HG03520 (cell line): Measurements from ENCODE around the gene CASKIN1.
A peak's percentile ranks its signal among the peaks of the same experiment; 100 is the strongest.

Source experiments
- ATAC-seq: cut with Tn5 transposase; IDR thresholded peaks from one replicate; pipeline ENCODE4 v1.9.1; 2021; ENCODE audit warnings: mild to moderate bottlenecking, moderate library complexity; ENCODE audit not compliant: unreplicated experiment

The CASKIN1 gene

DNA sequence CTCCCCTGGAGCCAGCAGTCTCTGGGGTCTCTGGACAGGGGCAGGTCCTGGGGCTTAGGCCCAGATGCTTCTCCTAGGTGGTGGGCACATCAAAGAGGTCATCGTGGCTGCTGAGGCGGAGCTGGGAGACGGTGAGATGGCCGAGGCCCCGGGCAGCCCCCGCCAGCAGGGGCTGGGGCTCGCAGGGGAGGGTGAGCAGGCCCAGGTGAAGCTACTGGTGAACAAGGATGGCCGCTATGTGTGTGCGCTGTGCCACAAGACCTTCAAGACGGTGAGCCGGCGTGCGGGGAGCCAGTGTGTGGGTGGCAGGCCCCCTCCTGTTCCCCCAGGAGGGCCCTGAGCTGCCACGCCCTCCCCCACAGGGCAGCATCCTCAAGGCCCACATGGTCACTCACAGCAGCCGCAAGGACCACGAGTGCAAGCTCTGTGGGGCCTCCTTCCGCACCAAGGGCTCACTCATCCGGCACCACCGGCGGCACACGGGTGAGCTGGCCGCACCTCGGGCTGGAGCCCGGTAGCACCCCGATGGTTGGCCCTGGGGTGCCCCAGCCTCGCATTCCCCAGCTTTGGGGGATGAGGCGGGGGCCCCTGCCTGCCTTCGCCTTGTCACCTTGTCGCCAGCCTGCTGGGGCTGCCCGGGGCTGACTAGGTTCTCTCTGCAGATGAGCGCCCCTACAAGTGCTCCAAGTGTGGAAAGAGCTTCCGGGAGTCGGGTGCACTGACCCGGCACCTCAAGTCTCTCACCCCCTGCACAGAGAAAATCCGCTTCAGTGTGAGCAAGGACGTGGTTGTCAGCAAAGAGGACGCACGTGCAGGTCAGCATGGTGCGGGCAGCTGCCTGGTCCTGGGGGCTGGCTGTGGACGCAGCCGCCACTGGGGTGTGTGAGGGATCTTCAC is 35.9 kb upstream of the CASKIN1 start:
- no peak for ATAC-seq

DNA sequence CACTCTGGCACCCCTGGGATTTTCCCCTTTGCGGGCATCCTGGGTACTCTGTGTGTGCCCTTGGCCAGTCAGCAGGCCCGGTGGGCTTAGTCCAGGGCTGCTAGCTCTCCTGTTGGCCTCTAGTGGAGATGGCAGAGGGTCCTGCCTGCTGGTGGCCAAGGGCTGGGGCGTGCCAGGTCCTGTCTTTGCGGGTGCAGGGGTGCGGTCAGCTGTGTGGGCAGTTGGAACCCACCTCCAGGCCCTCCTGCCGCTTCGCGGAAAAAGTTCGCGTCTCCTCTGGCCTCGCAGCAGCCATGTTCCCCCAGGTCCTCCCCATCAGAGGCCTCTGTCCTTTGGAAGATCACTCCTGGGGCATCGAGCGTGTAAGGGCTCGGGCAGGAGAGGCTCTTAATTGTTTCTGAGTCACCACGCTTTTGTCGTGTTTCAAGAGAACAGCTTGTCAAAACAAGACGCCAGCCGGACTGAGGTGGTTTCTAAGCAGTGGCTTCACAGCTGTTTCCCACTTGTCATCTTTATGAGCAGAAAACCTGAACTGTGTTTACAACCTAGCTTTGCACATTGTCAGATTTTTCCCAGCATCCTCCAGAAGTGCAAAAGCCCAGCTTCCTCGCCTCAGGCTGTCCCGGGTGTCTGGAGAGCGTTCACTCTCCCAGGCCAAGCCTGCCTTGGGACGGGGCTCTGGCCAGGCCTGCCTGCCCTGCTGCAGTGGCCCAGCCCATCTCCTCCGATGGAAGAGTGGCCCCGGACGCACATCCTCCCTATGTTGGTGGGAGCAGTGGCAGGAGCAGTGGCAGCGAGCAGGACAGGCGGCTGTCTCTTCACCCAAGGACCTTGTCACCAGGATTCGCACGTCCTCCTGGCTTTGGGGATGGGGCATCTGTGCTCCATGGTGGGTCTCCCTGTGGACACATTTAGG is 34.9 kb upstream of the CASKIN1 start:
- no peak for ATAC-seq

DNA sequence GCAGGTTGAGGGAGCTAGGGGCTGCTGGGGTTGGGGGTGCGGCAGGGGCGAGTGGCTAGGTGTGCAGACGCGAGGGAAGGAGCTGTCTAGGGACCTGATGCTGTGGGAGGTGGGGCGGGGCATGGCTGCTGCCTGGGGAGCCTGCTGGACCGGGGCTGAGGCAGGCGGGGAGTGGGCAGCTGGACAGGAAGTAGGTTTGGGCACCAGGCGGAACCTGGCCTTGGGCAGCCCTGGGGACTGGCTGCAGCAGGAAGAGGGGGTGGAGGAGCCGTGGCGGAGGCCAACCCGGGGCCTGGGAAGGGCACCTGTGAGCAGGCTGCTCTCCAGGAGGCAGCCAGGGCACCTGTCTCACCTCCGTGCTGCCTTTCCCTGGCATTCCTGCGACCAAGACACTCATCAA is 34.0 kb upstream of the CASKIN1 start:
- ATAC-seq, result no peak

DNA sequence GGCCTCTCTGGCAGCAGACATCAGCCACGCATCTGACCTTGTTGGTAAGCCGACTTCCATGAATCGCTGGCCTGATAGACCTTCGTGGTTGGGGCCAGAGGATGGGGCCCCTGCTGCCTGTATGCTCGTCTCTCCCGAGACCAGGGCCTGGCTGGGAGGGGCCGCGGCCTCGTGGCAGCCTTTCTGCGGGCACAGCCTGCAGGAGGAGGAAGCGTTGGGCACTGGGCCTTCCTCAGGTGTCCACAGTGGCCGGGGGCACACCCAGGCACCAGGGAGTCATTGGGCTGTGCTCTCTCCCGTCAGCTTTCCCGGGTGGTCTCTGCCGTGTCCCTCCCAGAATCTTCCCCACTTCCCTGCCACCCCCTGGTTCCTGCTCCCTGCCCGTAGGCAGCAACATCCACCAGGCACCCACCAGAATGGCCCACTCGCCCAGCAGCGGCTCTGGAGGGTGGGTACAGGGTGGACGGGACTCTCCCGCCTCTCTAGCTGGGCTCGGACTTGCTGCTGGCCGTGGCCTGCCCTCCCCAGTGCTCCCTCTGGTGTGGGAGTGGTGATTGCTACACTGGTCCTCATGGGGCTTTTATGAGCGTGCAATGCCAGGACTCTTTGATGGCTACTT is 33.3 kb upstream of the CASKIN1 start:
- no peak for ATAC-seq

DNA sequence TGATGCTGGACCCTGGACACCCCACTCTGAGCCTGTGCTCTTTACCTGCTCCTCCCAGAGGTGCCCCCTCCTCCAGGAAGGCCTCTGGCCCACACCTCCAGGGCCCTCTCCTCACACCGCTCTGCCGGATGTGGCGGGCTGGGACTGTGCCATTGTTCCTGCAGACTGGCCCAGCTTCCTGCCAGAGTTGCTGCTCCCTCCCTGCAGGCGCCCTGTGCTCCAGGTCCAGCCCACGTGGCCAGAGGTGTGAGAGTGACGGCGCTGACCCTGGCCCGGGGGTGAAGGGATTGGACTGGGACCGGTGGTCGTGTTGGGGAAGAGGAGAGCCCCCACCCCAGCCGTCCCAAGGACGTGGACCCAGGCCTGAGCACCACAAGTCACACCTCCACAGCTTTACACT is 32.7 kb upstream of the CASKIN1 start:
- no peak for ATAC-seq

DNA sequence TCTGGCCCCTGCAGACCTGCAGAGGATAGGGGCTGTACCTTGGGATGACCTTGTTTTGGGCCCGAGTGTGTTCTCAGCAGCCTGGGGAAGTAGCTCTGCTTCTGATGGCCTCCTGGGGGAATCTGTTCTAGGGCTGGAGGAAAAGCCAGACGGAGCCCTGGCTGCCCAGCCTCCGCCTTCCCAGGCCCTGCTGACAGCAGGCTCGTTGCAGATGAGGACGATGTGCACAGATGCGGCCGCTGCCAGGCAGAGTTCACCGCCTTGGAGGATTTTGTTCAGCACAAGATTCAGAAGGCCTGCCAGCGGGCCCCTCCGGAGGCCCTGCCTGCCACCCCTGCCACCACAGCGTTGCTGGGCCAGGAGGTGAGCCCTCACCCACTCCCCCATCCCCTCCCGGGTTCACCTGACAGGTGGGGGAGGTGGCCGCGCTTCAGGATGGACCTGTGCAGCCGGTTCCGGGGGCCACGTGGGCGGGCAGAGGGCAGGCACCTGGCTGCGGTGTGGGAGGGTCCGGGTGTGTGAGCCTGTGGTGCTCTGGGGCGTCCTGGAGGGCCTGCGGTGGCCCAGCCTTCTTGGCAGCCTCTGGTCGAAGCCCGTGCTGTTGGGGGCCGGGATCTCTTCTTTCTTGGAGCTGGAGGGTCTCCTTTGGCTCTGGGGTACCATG is 31.9 kb upstream of the CASKIN1 start:
- ATAC-seq, result no peak

DNA sequence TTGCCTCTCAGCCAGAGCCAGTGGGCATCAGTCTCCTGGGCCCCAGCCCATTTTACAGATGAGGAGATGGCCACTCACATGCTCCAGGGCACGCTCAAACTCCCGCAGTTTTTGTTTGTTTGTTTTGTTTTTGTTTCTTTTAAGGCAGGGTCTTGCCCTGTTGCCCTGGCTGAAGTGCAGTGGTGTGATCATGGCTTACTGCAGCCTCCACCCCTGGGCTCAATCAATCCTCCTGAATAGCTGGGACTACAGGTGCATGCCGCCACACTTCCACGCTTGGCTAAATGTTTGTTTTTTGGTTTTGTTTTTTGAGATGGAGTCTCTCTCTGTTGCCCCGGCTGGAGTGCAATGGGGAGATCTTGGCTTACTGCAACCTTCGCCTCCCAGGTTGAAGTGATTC is 30.5 kb upstream of the CASKIN1 start:
- ATAC-seq, result no peak

DNA sequence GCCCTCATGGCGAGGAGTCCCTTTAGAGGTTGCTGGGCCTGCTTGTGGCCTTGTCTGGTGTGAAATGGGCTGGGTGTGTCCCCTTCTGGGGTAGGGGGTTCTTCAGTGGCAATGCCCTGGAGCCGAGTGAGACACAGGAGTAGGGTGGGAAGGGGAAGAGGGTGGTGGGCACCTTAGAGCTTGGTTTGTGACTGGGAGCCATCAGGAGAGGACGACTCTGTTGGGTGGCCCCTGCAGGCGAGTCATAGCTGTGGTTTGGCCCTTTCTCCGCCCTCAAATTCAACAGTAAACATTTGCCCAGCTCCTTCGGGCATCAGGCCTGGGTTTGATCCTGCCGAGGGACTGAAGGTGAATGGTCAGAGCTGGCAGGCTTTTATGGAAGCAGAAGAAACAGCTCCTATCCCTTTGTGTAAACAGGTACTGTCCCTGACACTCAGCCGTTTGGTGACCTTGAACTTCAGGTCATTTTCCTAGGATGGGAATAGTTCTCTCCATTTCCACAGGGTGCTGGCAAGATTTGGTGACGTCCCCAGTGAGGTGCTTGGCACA is 29.9 kb upstream of the CASKIN1 start:
- no peak for ATAC-seq

DNA sequence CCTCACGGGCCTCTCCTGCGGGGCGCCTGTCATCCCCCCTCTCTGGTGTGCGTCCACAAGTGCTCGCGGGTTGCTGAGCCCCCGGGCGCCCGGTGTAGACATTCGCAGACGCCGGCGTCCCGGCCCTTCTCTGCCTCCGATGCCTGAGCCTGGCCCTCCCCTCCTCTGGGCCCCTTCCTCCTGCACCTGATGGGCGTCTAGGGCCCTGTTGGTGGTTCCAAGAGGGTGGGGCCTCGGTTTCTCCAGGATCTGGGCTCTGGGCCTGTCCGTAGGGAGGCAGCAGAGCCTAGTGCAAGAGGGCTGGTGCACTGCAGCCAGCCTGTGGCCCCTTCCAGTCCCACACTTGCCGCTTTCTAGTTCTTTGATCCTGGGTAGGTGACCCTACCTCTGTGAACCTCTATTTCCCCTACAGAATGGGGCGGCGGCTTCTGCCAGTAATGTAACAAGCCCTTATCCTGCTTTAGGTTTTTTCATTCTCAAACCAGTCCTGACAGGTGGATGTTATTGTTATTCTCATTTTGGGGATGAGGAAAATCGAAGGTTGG is 27.6 kb upstream of the CASKIN1 start:
- peak; percentile 9 for ATAC-seq

DNA sequence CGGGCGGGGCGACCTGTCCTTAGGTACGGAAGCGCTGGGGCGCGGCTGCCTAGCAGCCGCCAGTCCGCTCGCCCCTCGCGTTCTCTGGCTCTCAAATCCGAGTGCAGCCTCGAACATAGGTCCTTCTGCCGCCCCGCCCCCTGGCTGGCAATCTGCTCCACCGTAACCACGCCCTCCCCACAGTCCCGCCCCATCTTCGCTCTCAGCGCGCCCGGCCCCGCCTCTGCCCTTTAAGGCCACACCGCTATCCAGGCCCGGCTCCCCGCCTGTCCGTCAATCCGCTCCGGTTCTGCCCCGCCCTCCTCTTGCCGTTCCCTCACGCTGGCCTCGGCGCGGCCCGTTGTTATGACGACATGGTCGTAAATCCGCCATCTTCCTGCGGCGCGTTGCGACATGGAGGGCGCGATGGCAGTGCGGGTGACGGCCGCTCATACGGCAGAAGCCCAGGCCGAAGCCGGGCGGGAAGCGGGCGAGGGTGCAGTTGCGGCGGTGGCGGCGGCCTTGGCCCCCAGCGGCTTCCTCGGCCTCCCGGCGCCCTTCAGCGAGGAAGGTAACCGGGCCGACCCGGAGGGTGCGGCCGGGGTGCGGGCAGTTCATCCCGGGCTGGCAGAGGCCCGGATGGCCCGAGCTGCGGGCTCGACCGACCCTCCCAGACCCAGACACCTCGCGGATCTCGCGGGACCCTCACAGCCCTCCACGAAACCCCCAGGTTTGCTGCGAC is 27.0 kb upstream of the CASKIN1 start, which contains the start of gene E4F1:
TSS of gene E4F1 (plus strand) at position 371 of the 721 bp plus-strand sequence. CDS start at position 394, 23 bp downstream.
- ATAC-seq, result peak; percentile 88

DNA sequence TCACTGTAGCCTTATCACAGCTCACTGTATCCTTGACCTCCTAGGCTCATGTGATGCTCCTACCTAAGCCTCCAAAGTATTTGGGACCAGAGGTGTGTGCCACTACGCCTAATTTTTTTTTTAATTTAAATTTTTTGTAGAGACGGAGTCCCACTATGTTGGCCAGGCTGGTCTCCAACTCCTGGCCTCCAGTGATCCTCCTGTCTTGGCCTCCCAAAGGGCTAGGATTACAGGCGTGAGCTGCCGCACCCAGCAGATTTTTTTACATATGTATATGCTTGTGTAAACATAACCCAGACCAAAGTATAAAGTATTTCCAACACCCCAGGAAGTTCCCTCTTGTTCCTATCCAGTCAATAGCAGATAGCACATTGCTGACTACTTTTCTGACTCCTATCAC is 19.9 kb upstream of the CASKIN1 start:
- ATAC-seq, result no peak

DNA sequence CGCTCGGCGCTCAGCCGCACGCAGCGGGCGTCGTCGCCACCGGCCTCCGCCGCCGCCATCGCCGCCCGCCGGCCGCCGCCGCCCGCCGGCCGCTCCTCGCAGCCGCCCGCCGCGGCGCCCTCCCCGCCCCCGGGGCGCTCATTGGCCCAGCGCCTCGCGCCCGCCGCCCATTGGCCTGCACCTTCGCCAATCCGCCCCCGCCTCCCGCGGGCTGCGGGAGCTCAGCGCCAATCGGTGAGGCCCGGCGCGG is 18.2 kb upstream of the CASKIN1 start, which contains the start of gene PGP:
TSS of gene PGP (minus strand) at position 122 of the 250 bp plus-strand sequence. CDS start at position 59, 63 bp downstream.
- ATAC-seq, result no peak

DNA sequence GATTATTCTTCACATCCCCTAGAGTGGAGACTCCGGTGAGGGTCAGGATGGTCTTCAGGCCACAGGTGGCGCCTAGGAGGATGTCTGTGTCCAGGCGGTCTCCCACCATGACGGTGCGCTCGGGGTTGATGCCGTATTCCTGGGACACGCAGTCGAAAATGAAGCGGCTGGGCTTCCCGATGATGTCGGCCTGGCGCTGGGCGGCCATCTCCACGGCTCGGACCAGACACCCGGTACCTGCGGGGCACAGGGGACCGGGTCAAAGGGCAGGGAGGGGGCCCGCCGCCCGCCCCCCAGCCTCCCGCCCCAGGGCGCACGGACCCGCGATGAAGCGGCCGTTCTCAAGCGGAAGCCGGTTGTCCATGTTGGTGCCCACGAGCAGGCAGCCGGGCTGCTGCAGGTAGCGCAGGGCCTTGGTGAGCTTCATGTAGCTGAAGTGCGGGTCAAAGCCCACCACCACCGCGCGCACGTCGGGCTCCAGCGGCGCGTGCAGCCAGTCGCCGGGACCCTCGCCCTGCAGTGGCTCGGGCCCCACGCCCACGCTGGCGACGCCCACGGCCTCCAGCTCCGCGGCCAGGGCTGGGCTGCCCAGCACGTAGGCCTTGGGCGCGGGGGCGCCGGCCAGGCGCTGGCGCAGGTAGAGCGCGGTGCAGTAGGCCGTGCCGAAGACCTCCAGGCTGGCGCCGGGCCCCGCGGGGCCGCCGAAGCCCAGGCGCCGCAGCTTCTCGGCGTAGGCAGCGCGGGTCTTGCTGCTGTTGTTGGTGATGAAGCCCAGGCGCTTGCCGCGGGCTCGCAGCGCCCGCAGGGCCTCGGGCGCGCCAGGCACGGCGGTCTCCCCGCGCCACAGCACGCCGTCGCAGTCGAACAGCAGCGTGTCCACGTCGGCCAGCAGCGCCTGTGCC is 17.7 kb upstream of the CASKIN1 start:
- ATAC-seq, result peak; percentile 2

DNA sequence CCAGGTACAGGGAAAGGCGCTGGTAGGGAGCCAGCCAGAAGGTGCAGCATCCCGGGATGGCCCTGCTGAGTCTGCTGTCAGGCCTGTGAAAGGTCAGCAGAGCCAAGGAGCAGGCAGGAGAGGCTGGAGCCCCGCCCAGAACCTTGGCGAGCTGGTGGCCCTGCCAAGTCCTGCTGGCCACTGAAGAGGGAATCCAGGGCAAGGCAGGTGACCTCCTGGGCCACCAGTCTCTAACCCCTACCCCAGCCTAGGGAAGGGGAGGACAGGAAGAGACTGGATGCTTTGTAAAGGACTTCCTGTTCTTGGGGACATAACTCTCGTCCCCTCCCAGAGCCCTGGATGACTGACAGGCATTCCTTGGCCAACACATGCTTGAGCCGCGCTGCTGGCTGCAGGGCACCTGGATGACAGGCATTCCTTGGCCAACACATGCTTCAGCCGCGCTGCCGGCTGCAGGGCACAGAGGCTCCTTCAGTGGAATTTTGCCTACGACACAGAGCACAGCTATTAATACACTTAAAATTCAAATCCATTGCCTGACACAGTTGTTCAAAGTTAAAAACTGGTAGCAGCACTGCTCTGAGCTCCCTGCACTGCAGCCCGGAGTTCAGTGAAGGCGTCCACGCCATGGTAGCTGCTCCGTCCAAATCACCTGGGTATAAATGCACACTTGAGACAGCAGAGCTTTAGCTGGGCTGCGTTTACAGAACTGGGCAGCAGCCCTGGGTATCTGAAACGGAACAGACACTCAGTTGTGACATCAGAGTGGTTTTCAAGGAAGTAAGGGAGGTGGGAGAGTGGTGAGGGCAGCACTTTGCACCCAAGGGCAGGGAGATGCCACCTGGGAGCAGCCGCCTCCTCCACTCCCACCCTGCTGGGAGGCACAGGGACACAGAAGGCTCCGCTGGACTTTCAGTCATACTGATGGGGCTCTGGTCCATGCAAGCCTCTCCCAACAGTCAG is 16.2 kb upstream of the CASKIN1 start:
- ATAC-seq, result no peak

DNA sequence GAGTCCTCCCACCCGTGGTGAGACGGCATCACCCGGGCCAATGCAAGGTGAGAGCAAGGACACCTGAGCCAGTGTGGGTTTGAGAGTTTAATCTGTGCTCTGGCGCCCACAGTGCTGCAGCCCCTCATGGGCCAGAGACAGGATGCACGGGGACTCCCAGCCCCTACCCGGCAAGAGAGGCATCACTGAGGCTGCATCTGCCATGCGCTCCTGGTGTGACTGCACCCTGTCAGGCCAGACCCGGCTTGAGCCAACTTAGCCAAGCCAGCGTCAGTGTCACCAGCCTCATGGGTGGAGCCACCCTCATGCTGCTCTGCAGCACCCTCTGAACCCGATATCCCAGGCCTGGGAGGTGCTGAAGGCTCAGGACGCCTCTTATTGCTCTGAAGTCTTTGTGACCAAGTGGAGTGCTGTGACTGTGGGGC is 15.5 kb upstream of the CASKIN1 start:
- ATAC-seq, result no peak

DNA sequence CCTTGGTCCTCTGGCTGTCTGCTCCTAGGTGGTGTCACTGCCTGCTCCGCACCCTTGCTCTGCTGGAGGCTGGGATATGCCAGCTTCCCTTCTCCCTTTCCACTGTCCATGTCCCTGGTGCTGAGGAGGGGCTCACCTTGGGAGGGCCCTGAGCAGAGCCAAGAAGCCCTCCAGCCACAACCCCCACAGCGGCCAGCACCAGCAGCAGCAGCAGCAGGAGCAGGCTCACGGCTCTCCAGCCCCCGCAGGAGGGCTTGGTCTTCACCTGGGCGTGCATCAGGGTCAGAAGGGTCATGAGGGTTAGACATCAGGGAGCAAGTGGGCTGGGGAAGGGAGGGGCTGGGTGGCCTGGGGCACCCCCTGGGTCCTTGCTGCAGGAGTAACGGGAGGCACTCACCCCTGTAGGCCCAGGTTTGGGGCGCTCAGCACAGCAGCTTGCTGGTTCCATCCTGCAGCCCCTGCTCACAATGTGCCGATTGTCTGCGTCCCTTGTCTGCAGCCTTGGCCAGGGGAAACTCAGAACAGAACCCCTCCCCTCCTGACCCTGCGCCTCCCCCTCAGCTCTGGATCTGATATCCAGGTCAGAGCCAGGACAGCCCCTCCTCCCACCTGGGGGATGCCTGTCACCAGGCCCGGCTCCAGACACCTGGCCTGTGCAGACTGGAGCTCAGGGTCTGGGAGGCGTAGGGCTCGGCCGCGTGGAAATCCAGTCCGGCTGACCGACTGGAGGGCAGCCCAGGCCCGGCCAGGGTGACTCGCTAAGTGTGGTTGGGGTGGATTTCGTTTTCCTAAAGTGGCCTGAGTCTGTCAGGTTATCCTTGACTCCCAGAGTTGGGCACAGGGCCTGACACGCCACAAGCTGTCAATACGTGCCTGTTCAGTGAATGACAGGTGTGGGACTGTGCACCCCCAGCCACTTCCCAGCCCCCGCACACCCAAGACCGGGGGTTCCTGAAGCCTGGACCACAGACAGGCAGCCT is 14.3 kb upstream of the CASKIN1 start, which contains the start of gene BRICD5:
TSS of gene BRICD5 (minus strand) at position 478 of the 980 bp plus-strand sequence. CDS start at position 448, 30 bp downstream.
- ATAC-seq, result no peak
